Osteoblast (primary cell): ENCODE data around the gene TRIM46. TPM values are rescaled to one million over a fixed set of nuclear protein-coding genes. Genes with fewer than 3 reads are reported as not detected.
A peak's percentile ranks its signal among the peaks of the same experiment; 100 is the strongest.

Source experiments
- DNase-seq: peaks from one replicate; pipeline ENCODE4 v3.0.0; 2011; ENCODE audit warnings: low spot score, mixed read lengths; ENCODE audit not compliant: insufficient read length; ENCODE audit errors: missing footprints
- H2AFZ ChIP-seq: 2 replicates; pipeline ENCODE4 v1.6.0; 2011; ENCODE audit warnings: mild to moderate bottlenecking, low read length
- H3K27ac ChIP-seq: 2 replicates; pipeline ENCODE4 v1.5.1; 2011; ENCODE audit warnings: mild to moderate bottlenecking, low read depth, low read length, moderate library complexity
- H3K27me3 ChIP-seq: 2 replicates; pipeline ENCODE4 v1.6.0; 2012; ENCODE audit warnings: mild to moderate bottlenecking, control low read depth, inconsistent platforms, low read length, moderate library complexity; ENCODE audit not compliant: insufficient read depth
- H3K36me3 ChIP-seq: 2 replicates; pipeline ENCODE4 v1.5.1; 2011; ENCODE audit warnings: mild to moderate bottlenecking, low read length, control low read depth, moderate library complexity; ENCODE audit not compliant: insufficient read depth
- H3K4me1 ChIP-seq: 2 replicates; pipeline ENCODE4 v1.5.1; 2011; ENCODE audit warnings: mild to moderate bottlenecking, low read length, control low read depth, moderate library complexity; ENCODE audit not compliant: insufficient read depth
- H3K4me2 ChIP-seq: 2 replicates; pipeline ENCODE4 v1.6.0; 2011; ENCODE audit warnings: mild to moderate bottlenecking, low read length; ENCODE audit not compliant: insufficient read depth
- H3K4me3 ChIP-seq: fragments of 200-600 bp; sonication (generic); 3 replicates; pipeline ENCODE4 v1.5.1; 2012; ENCODE audit warnings: mild to moderate bottlenecking, low read length, inconsistent platforms; ENCODE audit not compliant: insufficient read depth
- H3K79me2 ChIP-seq: 2 replicates; pipeline ENCODE4 v1.6.0; 2012; ENCODE audit warnings: mild to moderate bottlenecking, low read length, control low read depth, inconsistent platforms; ENCODE audit not compliant: insufficient read depth
- H3K9me3 ChIP-seq: 2 replicates; pipeline ENCODE4 v1.5.1; 2011; ENCODE audit warnings: low read depth, low read length, control low read depth
- H4K20me1 ChIP-seq: 2 replicates; pipeline ENCODE4 v1.6.0; 2012; ENCODE audit warnings: mild to moderate bottlenecking, low read length, control low read depth; ENCODE audit not compliant: insufficient read depth
- total RNA-seq: library from RNA; depleted of rRNA; stranded (reverse); fragments of >200 nt; gene quantifications from 2 replicates; pipeline ENCODE4 v1.2.3, GENCODE V29; 2012
- TF ChIP-seq, protein P1 (sequence below): IDR thresholded peaks from 2 replicates; pipeline ENCODE4 v1.5.1; 2011; ENCODE audit warnings: mild to moderate bottlenecking, low read depth, low read length, moderate library complexity; ENCODE audit errors: extremely low read depth

TRIM46 gene
- total RNA-seq, 1 donor: 3.3 TPM

DNA sequence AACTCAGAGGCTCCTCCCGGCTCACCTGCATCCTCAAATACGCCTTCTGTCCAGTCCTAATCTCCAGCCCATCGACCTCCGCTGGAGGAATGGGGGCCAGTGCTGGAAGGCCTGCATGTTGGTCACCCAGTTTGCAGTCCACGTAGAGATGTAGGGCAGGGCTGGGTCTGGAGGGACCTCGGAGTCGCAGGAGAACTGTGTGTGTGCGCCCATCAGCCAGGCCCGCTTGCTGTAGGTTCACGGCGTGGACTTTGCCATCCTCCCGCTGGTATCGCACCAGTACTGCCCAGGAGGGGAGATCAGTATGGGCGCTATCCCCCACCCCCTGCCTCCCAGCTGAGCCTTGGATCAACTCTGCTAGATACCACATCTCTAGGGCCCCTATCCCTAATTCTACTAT, 31.4 kb downstream of the TRIM46 start:
- no peaks in the 10 kb centered on the region for H3K27me3 ChIP-seq
- no peaks in the 10 kb centered on the region for H4K20me1 ChIP-seq
- peaks cover 16% of the 10 kb centered on the region for H3K36me3 ChIP-seq
- H3K4me1 ChIP-seq: peaks cover 27% of the 10 kb centered on the region
- DNase-seq: no peak
- no peak overlapping the region for H2AFZ ChIP-seq
- no peak overlapping the region for H3K4me2 ChIP-seq
- TF ChIP-seq, protein P1, sequence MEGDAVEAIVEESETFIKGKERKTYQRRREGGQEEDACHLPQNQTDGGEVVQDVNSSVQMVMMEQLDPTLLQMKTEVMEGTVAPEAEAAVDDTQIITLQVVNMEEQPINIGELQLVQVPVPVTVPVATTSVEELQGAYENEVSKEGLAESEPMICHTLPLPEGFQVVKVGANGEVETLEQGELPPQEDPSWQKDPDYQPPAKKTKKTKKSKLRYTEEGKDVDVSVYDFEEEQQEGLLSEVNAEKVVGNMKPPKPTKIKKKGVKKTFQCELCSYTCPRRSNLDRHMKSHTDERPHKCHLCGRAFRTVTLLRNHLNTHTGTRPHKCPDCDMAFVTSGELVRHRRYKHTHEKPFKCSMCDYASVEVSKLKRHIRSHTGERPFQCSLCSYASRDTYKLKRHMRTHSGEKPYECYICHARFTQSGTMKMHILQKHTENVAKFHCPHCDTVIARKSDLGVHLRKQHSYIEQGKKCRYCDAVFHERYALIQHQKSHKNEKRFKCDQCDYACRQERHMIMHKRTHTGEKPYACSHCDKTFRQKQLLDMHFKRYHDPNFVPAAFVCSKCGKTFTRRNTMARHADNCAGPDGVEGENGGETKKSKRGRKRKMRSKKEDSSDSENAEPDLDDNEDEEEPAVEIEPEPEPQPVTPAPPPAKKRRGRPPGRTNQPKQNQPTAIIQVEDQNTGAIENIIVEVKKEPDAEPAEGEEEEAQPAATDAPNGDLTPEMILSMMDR: no peak
- no peak overlapping the region for H3K4me3 ChIP-seq
- no peak overlapping the region for H3K27ac ChIP-seq
- peaks cover 10% of the 10 kb centered on the region for H3K79me2 ChIP-seq
- no peaks in the 10 kb centered on the region for H3K9me3 ChIP-seq

DNA sequence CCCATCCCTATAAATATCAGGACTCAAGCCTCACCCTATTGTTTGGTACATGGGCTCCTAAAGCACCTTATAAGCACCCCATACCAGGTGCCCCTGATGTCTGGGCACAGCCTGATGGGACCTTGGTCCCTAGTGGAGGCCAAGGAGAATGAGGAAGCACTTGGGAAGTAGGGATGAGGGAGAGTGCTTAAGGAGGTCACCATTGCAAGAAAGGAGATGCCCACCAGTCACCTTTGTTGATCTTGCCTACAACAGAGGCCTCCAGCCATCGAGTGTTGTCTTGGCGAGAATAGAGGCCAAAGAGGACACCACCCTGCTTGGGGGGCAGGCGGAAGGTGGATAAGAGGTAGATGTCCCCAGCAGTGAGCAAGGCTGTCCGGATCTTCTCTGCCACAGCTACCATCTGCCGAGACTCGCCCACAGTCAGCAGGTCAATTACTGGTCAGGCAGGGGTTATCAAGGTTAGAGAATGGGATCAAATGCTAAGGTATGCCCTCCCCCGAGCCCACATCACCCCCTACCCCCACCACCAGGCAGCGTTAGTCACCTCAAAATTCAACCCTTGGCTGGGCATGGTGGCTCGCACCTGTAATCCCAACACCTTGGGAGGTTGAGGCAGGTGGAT, 32.4 kb downstream of the TRIM46 start:
- Histone ChIP-seq H3K27ac (no peak overlapping the region), H3K4me3 (no peak overlapping the region), H3K36me3 (peaks cover 17% of the 10 kb centered on the region), H3K79me2 (peaks cover 13% of the 10 kb centered on the region), H3K4me2 (no peak overlapping the region), H4K20me1 (no peaks in the 10 kb centered on the region), H2AFZ (no peak overlapping the region), H3K9me3 (no peaks in the 10 kb centered on the region), H3K27me3 (no peaks in the 10 kb centered on the region), H3K4me1 (peaks cover 27% of the 10 kb centered on the region)
- peak; percentile 37 for DNase-seq
- TF ChIP-seq, protein P1: no peak

DNA sequence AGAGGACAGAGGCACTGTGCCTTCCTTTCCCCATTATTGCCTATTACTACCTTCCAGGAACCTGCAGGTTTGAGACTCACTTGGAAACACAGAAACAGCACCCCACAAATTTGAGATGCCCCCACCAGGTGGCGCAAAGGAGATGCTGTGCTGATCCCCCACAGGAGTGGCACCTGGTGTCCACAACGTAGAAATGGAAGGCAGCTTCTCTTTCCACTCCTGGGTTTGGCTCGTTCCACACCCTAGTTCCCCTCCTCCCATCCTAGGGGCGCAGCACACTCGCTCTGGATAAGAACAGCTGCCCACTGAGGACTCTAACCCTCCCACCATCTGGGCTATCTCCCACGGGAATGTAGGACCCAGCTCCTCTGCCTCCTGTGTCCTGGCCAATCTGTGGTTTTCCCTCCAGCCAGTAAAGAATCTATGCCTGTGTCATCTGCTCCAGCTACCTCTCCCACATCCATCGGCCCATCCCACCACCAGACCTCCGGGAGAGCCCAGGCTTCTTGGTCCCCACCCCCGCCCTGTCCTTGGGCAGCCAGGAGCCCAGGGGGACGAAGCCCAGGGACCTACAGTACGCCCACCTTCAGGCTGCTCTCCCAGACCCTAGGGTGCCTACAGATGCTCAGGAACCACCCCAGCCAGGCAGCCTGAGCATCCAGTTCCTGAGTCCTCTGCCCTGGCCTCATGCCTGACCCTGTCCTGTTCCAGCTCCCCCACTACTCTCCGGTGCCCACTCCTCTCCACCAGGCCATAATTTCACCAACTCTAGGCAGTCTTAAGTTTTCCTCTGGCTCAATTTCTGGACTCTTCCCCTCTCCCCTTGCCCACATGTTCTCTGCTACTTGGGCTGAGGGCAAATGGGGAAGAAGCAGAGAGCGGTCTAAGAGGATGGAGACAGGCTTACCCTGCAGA, 33.5 kb downstream of the TRIM46 start:
- H3K27me3 ChIP-seq: no peaks in the 10 kb centered on the region
- H3K9me3 ChIP-seq: no peaks in the 10 kb centered on the region
- H2AFZ ChIP-seq: peak overlapping the region; percentile 1
- no peaks in the 10 kb centered on the region for H4K20me1 ChIP-seq
- TF ChIP-seq, protein P1: peak; percentile 84
- H3K79me2 ChIP-seq: peaks cover 13% of the 10 kb centered on the region
- DNase-seq: peak; percentile 96
- peaks cover 17% of the 10 kb centered on the region for H3K36me3 ChIP-seq
- H3K4me2 ChIP-seq: peak overlapping the region; percentile 100
- H3K4me1 ChIP-seq: peaks cover 27% of the 10 kb centered on the region
- peak overlapping the region; percentile 70 for H3K27ac ChIP-seq
- H3K4me3 ChIP-seq: peak overlapping the region; percentile 95
